Measurements from ENCODE around the gene RRBP1.

The RRBP1 gene

DNA sequence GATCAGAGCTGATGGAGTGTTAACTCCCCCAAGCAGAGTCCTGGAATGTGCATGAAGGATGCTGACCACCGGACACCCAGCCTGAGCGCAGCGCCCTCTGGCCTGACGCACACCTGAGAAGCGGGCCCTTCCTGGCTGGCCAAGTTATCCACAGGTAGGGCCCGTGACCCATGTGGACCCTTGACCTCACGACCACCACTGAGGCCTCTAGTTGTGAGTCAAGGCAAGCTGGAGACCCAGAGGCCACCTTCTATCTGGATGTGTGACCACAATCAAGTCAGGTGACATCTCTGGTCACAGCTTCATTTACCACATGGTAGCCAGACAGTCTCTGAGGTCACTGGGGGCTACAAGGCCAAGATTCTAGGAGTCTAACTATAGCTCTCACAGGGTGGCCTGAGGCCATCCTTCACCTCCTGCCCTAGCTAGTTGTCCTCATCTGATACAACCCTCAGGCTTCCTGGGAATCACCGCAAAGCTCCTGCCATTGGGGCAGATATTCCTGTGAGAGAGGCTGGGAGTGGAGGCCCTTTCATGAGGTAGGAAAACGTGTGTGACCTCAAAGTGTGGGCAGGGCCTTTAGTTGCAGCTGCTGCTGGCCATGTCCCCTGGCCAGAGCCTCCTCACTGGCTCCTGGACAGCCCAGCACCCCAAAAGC, 59.1 kb downstream of the RRBP1 start:
- no peak for DNase-seq (ENCODE audit: low read depth in 2 of 2)

DNA sequence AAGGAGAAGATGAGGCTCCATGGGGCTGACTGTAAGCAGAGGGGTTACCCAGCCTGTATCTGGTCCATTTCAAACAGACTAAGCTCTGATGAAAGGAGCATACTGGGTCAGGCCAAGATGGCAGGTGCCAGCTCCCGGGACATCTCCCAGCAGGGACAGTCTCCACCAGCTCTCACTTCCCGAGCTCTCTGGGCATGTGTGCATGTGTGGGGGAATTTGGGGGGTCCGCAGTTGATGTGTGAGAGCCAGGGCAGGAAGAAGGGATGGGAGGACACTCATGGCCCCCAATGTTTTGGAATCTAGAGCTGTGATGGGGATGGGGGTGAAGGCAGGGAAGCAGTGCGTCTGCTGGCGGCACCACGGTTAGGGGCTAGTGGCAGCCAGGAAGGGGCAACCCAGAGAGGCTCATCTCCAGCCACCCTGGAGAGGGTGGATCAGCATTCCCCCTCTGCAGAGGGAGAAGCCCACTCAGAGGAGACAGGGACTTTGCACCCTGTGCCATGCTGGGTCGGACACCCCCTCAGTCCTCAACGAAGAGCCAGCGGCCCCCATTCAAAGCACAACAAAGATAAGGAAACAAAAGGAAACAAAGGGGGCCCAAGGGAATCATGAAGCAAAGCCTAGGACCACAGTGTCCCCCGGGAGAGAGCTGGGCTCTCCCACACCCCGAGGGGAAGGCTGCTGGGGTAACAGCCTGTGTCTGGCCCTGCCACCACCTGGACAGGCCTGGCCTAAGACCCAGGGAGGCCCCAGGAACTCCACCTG, 59.8 kb downstream of the RRBP1 start:
- DNase-seq (ENCODE audit: low read depth in 2 of 2) = no peak

DNA sequence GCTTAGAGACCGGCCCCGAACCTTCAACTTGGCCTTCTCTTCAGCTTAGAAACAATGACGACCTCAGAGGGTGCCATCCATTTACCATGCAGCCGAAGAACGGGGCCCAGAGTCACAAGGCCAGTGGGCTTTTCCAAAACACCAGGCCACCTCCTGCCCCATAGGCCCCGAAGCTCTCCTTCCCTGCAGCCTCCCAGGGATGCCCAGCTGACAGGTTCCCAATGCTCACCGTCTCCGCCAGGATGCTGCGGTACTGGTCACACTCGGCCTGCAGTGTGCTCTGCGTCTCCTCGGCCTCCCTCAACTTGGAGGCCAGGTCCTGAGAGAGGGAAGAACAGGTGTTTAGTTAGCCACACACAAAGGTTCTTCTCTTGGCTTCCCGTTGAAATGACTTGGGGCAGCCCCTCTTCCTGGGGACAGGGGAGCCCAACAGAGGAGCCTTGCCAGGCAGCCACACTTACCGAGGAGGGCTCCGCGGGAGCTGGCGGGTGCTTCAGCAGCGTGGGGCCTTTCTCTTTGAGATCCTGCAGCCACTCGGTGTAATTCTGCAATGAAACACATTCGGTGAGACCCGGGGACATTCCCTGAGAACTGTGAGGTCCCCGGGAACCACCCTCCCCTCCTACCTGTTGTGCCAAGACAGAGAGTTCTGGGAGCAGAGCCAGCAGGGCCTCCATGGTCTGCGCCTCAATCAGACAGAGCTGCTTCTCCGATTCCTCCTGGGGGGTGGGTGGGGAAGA, 60.6 kb downstream of the RRBP1 start:
- DNase-seq (ENCODE audit: low read depth in 2 of 2) = no peak

DNA sequence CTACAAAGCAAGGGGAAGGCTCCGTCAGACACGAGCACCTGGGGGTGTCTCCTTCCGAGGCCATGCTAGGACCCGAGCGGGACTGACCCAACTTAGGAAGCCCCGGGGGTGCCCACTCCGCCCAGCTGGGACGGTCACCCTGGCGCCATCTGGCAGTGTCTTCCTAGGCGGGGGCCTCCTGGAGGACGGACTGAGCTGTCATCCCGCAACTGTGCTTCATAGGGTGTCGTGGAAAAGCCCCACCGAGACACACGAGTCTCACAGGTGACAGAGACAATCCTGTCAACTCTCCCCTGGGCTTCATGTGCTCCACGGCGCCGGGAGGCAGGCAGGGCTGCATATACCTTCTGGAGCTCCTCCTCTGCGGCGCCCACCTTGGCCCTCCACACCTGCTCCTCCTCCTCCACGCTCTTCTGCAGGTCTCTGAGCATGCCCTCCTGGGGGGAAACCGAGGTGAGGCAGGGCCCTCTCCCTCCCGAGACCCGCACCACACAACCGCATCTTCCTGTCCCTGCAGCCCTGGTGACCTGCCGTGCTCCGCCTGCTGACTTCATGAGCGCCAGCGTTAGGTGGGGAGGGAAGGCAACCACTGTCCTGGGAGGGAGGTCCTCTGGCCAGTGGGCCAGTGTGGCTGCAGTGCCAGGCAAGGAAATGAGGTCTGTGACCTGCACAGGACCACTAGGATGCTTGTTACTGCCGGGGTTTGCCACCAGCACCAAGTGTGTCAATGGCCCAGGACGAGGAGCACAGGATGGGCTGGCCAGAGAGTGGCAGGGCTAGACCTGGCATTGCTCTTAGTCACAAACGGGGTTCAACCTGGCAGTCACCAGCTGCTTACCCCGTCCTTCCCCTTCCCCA, 61.4 kb downstream of the RRBP1 start:
- no peak for DNase-seq (ENCODE audit: low read depth in 2 of 2)

DNA sequence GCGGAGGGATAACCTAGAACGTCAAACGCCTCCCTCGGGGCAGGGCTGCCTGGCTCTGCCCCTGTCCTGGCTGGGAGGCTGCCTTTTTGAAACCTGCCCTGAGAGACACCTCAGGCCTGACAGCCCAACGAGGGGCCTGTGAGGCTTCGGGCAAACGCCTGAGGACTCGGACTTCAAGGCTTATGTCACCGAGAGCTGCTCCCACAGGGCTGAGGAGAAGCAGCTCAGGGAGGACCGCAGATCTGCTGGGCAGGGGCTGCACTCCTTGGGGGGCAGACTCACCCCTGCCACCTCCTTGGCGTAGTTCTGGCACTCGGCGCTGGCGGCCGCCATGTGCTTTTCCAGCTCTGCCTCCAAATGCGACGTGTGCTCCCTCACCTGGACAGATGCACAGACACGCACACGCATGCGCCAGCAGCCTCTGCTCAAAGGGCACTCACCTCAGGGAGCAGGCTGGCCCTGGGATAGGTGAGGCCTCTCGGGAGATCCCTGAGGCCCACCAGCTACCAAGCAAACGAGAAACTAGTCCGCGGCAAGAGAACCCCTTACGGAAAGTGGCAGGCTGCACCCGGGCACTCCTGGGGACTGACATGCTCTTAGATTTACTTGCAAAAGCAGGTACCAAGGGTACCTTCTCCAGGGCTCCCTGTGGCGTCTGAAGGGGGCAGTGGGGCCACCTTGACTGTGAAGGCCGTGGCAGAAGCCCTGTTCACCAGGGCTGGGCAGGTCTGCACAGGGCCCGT, 62.5 kb downstream of the RRBP1 start:
- no peak for DNase-seq (ENCODE audit: low read depth in 2 of 2)

DNA sequence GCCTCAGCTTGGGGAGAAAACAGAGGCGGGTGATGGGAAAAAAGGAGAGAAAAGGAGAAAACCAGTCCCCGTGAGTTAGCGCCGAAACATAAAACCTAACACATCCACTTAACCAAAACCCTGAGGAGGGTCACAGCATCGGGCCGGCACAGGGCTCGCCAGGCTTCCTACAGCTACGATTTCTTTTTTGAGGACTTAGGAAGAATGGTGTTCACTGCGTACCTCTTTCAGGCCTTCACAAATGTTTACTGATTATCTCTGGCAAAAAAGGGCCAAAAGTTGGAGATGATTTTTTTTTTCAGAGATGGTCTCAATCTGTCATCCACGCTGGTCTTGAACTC, 63.4 kb downstream of the RRBP1 start:
- no peak for DNase-seq (ENCODE audit: low read depth in 2 of 2)

DNA sequence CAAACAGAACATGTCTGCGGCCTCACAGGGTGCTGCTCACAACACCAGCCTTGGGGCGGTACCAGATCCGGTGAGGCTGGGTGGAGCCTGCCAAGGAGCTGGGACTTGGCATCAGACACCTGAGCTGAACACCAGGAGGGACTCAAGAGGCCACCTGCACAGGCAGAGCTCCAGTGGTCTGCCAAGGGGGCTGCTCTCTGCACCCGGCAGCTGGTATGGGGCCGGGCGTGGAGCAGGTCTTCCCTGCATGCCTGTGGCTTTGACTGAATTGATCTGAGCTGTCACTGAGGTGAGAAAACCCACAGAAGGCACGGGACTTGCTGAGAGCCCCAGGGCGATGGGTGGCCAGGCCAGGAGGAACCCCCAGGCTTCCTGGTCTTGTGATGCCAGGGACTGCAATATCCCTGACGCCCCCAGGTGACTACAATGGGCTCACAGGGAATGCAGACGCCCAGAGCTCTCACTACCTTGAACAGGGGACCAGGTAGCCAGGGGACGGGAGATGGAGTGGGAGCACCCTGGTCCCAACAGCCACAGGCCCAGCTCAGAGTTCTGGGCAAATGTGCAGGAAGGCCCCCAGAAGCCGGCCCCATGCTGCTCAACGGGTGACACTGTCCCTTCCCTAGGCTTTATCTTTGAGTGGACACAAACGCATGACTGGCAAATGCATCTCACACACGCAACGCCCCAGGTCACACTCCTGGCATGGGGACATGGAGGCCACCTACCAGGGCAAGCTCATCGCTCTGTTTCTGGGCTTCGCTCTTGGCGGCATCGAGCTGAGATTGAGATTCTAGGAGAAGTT, 64.0 kb downstream of the RRBP1 start:
- DNase-seq (ENCODE audit: low read depth in 2 of 2) = no peak

DNA sequence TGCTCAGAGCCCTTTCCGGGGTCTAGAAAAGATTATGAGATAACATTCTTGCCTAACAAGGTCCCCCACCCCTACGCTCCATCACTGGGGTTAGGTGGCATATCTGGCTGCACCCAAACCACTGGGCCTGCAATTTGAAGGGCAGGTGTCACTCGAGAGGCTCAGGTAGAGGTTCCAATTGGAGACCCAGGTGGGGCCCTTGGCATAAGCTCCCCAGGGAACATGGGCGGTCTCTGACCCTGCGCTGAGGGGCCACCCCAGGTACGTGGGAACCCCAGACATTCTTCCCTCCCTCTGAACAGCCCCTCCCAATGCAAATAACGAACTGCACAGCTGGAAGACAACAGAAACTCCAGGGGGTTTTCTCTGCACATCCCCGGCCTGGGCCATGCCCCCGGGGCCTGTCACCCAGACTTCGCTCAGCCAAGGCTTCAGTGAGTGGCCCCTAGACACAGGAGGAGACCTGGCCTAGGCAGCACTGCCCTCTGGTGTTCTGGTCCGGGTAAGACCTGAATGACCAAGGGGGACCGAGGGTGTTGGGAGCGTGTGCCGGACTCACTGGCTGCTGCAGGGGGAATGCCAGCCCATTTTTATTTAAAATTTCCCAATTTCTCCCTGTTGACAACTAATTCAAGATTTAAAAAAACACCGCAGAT, 64.7 kb downstream of the RRBP1 start:
- DNase-seq (ENCODE audit: low read depth in 2 of 2) = peak in 1 of 2 experiments; percentile 47

DNA sequence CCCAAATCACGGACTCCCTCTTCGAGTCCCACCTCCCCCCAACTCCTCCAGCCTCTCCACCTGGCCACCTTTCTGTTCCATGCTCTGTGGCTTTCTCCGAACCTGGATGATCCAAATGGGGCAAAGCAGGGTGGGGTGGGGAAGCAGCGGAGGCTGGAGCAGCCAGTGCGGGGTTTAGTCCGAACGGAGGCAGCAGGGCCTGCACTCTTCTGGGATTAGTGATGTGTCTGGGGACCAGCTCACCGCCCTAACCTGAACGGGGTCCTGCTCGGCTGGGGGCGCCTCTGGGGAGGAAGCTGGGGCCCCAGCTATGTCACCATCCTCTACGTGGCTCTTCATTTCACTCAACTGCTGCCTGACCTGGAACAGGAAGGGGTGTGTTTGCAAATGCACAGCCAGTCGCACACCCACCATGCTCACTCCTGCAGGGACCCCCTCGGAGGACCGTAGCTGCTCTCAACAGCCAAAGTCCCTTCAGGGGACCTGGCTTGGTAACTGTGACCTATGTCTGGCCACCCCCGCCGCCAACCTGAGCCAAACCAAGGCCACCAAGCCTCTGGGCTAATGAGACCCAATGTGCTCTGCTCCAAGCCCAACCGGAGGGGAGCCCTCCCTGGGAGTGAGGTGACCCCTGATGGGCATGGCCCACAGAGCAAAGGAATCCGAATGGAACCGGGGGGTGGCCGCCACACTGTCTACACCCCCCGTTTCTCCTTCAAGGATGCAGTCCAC, 65.4 kb downstream of the RRBP1 start:
- no peak for DNase-seq (ENCODE audit: low read depth in 2 of 2)

DNA sequence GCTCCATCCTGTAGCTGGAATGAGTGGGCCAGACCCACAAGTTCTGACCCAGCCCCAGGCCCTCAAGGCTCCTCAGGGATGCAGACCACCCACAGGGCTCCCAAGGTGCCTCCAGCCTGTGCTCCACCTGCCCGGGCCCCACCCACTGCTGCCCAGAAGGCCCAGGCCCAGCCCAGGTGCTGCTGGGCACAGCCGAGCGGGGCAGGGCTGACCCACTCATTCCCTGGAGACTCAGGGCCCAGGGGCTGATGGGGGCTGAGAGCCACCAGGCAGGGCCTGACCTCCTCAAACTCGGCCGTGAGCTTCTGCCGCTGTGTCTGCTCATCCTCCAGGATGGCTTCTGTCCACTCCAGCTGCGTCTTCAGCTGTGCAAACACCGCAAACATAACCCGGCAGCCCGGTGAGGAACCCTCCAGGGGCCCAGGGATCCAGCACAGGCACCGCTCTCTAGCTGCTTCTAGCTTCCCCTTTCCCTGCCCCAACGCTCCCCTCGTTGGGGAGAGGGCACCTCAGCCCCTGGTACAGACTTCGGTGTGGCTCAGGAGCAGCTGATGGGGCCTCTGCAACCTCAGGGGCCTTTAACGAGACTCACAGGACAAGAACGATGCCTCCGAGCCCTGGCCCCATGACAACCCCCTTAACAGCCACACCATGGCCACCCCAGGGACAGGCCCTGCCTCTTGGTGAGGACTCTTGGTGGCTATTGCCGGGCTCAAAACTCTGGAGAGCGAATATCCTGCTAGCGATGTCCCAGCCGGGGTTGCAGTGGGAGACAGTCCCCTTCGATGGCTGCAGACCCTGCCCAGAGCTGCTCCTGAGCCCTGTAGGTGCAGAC, 66.2 kb downstream of the RRBP1 start:
- no peak for DNase-seq (ENCODE audit: low read depth in 2 of 2)

DNA sequence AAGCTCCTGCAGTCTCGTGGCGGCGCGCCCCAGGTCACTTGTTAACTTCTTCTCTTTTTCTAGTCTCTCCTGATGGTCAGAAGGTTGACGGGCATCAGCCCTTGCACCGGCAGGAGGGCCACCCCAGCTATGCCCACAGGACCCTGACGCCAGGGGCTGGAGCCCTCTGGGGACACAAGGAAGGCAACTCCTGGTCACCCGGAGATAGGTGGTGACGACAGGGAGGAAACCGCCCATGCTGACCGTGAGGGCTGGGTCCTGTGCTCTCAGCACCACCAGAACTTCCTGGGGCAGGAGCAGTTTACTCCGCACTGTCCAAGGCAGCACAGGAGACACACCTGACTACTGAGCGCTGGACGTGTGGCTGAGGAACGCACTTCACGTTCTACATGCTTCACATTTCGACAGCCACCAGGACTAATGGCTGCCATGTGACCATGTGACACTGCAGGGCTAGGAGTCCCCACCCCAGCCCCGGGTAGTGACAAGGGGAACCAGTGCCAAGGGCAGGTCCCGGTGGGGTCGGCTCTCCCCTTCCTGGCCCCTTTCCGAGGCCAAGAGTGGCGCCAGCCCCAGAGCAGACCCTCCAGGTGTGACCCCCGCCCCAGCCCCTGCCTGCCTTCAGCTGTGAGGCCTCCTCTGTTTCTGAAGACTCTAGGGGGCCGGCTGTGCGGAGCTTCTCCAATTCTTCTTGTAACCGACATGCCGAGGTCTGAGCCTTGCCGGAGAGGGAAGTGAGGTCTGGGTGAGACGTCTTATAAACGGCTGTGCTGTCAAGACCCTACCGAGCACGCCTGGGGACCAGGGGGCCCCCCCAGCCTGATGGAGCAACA, 67.0 kb downstream of the RRBP1 start:
- no peak for DNase-seq (ENCODE audit: low read depth in 2 of 2)

DNA sequence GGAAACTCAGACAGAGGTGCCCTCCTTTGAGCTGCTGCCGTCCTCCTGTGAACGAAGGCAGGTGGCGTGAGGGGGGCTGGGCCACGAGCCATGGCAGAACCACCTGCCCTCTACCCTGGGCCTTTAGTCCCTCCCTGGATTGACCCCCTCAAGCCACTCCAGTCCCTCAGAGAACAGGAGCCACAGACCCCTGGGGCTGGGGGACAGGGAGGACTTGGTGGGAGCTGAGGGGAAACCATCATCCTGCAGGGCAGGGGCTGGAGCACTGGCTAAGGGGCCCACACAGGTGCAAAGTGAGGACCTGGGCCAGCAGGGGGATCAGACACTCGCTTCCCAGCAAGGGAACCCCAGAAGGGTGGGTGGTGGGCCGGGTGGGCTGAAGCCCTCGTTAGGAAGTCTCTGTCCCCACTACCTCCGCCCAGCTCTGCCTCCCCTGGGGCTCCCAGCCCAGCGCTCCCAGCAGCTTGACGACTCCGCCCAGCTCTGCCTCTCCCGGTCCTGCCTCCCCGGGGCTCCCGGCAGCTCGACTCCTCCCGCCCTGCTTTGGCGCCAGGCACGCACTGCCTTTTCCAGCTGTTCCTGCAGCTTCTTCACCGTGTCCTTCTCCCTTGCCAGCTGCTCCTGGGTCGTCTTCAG, 67.7 kb downstream of the RRBP1 start:
- DNase-seq (ENCODE audit: low read depth in 2 of 2) = no peak

DNA sequence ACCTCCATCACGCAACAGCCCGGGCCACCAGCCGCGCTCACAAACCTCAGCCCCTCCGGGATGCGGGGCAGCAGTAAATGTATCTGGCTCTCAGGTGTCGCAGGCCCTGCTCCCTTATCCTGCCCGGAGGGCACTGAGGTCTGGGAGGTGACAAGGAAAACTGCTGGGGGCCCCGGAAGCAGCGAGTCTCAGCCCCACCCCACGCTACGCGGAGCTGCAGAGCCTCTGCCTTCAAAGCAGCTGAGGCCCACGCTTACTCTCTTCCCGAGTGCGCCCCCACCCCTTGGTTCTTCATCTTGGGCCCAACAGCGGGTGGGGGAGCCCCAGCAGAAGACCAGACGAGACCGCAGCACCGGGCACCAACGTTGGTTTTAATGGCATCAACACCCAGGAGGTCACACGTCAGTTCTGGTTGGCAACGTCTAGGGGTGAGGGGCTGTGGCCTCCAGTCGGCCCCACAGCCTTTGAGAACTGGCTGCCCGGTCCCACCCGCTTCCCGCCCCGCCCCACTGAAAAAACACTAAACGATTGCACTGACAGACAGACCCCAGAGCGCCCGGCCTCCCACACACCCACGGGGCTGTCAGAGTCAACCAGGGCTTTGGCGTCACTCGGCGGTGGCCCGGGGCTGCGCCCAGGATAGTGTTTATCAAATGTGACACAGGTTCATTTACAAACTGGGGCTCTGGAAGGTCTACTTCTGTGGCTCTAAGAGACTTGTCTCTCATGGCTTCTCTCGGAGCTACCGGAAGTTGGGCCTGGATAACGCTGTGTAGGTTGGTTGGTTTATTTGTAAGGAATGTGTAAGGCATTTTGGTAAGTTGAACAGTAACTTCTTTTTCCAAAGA, 68.5 kb downstream of the RRBP1 start:
- DNase-seq (ENCODE audit: low read depth in 2 of 2) = no peak

DNA sequence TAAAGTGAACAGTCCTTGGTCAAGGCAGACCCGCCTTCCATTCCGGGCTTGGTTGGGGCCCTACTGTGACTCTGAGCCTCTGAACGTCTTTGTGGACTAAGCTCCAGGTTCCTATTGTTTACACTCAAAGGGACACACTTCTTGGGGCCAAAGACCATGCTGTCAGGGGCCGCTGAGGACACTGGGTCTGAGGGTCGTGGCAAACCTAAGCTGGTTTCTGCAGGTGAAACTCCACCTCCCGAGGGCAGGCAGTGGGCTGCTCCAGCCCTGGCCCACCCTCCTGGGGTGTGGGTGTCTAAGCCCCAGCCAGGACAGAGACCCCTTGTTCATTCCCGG, 69.1 kb downstream of the RRBP1 start:
- DNase-seq (ENCODE audit: low read depth in 2 of 2) = no peak

DNA sequence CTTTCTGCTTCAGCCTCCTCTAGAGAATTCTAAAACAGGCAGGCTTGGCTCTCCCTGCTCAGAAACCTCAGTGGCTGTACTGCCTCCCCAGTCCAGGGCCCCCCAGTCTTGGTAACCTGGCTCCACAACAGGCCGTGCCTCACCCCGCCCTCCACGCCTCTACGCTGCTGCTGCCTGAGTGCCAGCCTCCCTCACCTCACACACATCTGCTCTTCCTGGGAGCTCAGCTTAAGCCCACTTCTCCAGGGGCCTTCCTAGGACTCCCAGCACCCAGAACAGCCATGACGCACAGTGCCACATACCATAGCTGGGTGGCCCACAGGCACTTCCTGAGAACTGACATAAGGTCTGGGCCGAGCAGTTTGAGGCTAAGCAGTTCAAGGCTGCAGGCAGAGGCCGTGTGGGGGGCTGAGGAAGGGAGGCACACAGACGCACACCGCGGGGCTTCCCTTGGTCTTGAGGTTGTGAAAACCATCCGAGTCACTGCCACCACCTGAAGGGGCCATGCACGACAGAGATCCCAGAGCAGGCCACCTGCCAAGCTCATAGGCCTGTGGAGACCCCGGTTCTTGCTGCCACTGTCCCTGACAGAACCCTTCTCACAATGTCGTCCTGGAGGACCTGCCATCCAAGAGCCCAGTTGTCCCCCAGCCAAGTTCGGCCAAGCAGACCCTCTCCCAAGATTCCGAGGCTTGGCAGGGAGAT, 69.6 kb downstream of the RRBP1 start:
- no peak for DNase-seq (ENCODE audit: low read depth in 2 of 2)

Measured in stimulated activated CD4-positive, alpha-beta T cell treated with anti-CD3 and anti-CD28 coated beads, Interleukin-12 subunit alpha, Interleukin-12 subunit beta, amount 100 ng/mL, for 24 hours (primary cell).